ENCODE measurements around the gene A3GALT2.

Gene A3GALT2

DNA sequence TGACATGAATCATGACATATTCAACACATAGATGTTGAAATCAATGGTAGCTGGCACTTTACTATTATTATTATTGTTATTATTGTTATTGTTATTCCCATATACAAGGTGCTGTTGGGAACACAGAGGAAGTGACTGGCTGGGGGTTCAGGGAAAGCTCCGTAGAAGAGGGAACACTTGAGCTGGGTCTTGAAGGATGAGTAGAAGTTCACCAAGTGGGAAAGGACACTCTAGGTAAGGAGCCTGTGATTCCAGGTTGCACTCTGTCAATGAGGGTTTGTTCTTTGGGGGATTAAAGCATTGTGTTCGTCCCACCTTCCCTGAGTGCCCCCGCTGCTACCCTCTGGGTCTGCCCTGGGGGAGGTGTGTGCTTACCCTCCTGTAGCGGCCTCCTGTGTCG, 50.5 kb downstream of the A3GALT2 start:
- DNase-seq: no peak

- DNase-seq: no peak
These were observed 51.3 kb downstream of the A3GALT2 start for GRCh38 chr1:33269621-33270020.

DNA sequence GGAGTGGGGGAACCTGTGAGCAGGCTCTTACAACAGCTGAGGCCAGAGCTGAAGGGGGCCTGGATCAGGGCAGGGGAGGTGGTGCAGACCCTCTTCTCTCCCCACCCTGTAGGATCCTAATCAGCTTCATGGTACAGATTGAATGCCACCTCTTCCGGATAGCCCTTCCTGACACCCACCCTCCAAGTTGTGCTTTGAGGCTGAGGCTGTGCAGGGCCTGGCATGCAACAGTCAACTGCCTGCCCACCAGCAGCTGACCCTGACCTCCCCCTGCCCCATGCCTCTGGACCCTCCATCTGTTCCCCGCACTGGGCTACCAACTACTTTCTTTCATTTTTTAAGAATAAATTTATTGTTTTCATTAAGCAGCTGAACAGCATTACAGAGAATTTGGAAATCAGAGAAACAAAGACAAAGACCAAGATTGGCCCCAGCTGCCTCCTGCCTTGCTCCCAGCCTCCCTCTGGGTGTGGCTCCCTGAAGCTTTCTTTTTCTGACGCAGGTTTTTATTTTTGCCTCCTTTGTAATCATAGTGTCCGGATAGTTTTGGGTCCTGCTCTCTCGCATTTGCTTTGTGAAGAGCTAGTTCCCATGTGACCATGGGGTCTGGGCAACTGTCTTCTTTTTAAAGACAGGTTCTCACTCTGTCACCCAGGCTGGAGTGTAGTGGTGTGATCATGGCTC, 51.8 kb downstream of the A3GALT2 start:
- no peak for DNase-seq

GRCh38 chr1:33268457-33268856, 52.4 kb downstream of the A3GALT2 start:
- no peak for DNase-seq

- no peak for DNase-seq
These were observed 53.3 kb downstream of the A3GALT2 start for GRCh38 chr1:33267468-33268205.

GRCh38 chr1:33266766-33267165, 54.1 kb downstream of the A3GALT2 start:
- no peak for DNase-seq

DNA sequence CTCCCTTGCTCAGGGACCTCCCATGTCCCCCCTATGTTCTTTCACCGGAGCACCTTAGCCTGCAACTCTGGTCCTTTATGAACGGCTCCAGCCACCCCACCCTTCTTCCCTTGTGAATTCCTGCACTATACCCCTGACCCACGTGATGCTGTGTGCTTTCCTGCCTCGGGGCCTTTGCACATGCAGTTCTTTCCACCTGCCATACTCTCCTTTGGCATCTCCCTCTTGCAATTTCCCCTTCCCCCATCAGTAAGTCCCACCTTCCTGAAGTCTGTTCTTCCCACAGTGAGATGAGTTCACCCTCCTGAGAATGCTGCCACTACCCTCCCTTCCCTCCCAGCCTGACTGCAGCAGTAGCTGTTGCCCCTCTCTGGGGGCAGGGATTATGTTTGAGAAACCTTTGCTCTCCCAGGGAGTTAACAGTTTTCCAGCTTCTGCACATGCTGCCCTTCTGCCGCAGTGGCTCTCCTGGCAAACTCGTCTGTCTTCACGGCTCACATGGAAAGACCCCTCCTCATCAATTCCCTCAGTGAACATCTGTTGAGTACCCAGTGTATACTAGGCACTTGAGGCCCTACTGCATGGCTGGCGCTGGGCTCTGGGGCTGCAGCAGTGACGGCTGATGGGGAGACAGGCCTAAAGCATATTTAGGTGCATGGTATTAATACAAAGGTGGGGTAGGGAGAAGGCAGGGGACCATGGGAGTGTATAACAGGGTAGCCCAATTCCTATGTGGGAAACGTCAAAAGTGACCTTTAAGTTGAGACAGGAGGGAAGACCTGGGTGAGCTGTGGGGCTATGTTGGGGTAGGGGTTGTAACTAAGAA, 54.9 kb downstream of the A3GALT2 start:
- no peak for DNase-seq

DNA sequence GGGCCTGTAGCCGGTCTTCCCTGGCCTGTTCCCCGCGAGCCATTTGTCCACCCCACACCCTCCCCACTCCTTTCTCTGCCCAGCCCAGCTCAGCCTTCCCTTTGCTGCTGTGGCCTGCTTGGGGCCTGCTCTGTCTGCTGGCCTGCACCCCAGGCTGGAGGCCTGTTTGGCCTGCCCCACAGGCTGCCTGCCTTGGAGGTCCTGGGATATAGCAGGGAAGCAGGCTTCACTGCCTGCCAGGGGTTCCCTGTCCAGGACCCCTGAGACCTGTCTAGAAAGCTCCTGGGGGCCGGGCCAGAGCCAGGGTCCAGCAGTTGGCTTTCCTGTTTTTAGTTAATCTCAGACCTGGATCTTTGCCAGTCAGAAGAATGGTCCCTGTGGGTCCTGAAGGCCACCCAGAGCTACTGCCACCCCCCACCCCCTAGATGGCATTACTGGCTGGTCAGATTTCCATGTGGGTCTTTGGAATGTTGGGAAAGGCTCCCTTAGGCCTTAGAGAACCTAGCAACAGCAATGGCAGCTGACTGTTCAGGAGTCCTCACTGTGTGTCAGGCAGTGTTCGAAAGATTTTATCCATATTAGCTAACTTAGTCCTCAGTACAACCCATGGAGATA, 56.9 kb downstream of the A3GALT2 start:
- no peak for DNase-seq

DNA sequence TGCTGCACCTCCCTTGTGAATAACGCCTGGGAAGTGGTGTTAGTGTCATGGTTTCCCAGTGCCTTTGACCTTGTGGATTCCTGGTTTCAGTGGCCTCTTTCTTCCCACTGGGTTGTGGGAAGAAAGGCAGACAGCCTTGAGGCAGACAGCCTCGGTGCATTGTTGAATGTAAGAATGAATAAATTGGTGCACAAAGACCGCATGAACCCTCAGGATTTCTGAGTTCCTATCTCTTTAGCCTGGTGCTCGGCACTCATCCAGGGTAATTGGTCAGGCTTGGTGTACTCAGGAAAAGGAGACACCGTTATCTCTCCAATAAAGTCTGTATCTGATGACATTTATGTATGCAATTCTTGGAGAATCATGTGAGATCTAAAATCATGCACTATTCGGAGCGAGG, 59.6 kb downstream of the A3GALT2 start:
- no peak for DNase-seq

DNA sequence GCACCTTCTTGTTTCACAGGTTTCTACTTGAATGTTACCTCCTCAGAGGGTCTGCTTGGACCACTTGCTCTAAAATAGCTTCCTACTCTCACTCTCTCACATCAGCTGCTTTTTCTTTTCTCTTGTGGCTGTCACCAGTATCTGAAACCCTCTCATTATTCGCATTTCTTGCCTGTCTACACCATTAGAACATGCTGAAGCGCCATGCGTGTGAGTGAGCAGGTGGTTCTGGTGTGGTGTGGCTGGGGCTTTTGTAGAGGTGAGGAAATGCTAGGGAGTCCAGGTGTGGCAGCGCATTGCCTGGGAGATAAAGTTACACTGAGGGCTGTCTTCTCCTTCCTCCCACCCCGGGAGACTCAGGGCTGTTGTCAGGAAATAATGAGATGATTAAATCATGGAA, 60.5 kb downstream of the A3GALT2 start:
- DNase-seq: no peak

GRCh38 chr1:33259879-33260278, 61.0 kb downstream of the A3GALT2 start:
- DNase-seq: no peak

GRCh38 chr1:33258788-33259274, 62.1 kb downstream of the A3GALT2 start:
- no peak for DNase-seq

- no peak for DNase-seq
These were observed 62.9 kb downstream of the A3GALT2 start for GRCh38 chr1:33257772-33258712.

GRCh38 chr1:33257207-33257771, 63.6 kb downstream of the A3GALT2 start:
- no peak for DNase-seq

Data from CD4-positive, alpha-beta T cell treated with Interferon alpha-2 for 1 hour (primary cell).